Adipocyte (in vitro differentiated cells): ENCODE results near the gene FAM193B.
A peak's percentile ranks its signal among the peaks of the same experiment; 100 is the strongest.

Source experiments
- DNase-seq: peaks from one replicate; pipeline ENCODE4 v3.0.0-alpha.2; 2015; ENCODE audit warnings: low read depth
- H3K27me3 ChIP-seq: replicated peaks from 2 replicates; pipeline ENCODE4 v1.7.0; 2013; ENCODE audit warnings: mild to moderate bottlenecking, low read length, moderate library complexity; ENCODE audit not compliant: control insufficient read depth, insufficient read depth
- H3K36me3 ChIP-seq: 2 replicates; pipeline ENCODE4 v1.7.0; 2013; ENCODE audit warnings: low read length, mild to moderate bottlenecking, moderate library complexity; ENCODE audit not compliant: control insufficient read depth, insufficient read depth, severe bottlenecking
- H3K4me1 ChIP-seq: 2 replicates; pipeline ENCODE4 v1.7.0; 2013; ENCODE audit warnings: mild to moderate bottlenecking, low read length, moderate library complexity; ENCODE audit not compliant: control insufficient read depth, insufficient read depth
- H3K4me3 ChIP-seq: 2 replicates; pipeline ENCODE4 v1.7.0; 2013; ENCODE audit warnings: mild to moderate bottlenecking, low read length, moderate library complexity
- H3K9ac ChIP-seq: 2 replicates; pipeline ENCODE4 v1.7.0; 2013; ENCODE audit warnings: mild to moderate bottlenecking, low read length, moderate library complexity
- H3K9me3 ChIP-seq: 2 replicates; pipeline ENCODE4 v1.7.0; 2013; ENCODE audit warnings: mild to moderate bottlenecking, low read length, moderate library complexity; ENCODE audit not compliant: control insufficient read depth

The FAM193B gene

DNA sequence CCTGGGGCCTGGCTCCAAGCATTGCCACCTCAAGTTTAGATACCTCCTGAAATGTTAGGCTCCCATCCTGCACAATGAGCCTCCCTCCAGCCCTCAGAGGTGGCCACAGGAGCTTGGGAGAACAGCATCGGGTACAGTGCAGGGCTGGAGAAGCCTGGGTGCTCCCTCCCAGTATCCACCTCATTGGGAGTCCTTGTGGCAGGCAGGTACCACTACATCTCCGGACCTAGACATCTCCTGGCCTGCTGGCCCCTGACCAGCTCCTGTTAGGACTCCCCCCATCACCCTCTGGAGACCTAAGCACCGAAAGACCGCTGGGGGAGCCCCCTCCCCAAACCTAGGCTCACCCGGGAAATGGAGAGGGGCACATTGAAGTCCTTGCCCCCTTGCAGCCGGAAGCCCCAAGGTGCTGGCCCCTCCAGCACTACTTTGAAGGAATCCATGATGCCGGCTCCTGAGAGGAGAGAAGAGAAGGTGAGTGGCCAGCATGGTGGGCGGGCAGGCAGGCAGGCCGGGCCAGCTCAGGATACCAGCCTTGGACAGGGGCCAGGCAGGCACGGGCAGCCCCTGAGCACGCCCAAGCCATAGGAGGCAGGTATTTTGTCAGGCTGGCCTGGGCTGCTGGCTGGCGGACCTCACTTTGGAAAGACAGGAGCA lies 58.2 kb downstream of the FAM193B start:
- DNase-seq: peak; percentile 69
- Histone ChIP-seq H3K9me3 (no peaks in the 10 kb centered on the region), H3K4me1 (peaks cover 43% of the 10 kb centered on the region), H3K27me3 (no peaks in the 10 kb centered on the region), H3K4me3 (peak overlapping the region; percentile 85), H3K36me3 (peaks cover 10% of the 10 kb centered on the region), H3K9ac (peak overlapping the region; percentile 98)

DNA sequence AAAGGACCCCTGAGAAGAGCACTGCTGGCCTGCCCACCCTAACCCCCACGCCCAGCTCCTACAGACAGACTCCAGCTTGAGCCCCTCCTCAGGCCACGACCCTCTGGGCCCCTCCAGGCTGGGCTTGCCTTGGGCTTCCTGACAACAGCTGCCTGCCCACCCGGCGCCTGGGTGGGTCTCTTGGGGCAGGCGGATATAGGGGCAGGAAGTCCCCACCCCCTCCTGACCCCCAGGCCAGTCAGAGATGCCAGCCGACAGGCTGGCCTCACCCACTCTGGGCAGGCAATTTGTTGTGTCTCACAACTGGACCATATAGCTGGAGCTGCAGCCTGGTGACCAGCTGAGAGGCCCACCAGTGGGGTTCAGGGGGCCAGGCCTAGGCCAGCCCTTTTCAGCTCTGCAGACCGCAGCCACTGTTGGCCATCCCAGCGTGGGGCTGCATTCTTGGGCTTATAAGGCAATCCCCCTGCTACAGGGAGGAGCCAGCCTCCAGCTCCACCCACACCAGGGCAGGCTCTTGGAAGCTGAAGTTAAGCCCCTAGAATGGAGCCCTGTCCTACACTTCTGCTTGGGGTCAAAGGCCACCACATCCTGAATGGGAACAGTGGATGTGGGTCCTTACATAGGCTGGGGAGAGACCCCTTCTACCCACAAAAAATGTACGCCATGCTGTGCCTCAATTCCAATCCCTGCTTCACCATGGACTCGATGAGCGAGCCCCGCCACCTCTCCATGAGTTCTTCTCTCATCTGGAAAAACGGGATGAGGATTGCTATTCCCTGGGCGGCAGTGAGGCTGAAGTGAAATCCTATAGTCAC lies 58.9 kb downstream of the FAM193B start:
- Histone ChIP-seq H3K9ac (peak overlapping the region; percentile 98), H3K36me3 (peaks cover 18% of the 10 kb centered on the region), H3K4me3 (peak overlapping the region; percentile 85), H3K9me3 (no peaks in the 10 kb centered on the region), H3K4me1 (peaks cover 43% of the 10 kb centered on the region), H3K27me3 (no peaks in the 10 kb centered on the region)
- DNase-seq: peak; percentile 89

DNA sequence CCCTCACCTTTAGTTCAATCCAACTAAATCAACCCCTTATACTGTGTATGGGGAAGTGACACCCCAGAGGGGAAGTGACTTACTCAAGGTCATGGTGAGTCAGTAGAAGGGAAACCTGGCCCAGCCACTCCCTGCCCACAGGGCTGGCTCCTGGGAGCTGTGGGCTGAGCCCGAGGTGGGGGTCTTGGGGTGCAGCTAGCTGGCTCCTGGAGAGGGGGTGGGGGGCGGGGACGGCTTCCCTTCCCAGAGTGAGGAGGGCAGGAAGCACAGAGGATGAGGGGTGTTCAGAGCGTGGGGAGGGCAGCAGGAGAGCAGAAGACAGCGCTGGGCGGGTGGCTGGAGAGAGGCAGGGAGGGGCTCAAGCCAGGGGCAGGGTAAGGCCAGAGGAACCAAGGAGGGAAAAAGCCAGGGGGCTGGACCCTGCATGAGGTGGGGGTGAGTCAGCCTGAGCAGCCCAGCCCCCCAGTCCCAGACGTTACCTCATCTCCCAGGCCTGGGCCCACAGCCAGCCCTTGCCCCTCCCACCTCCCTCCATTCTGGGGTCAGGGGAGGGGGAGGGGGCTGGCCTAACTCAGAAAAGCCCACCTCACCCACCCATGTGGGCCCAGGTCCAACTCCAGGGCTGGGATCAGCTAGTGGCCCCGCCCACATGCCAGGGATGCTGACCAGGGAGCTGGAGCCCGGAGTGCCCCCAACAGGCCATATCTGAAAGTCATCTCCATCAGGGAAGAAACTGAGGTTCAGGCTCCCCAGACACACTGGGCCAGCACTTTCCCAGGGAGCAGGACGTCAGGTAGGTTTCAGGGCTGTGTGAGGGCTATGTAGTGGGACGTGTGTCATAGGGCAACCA lies 59.8 kb downstream of the FAM193B start:
- Histone ChIP-seq H3K27me3 (no peaks in the 10 kb centered on the region), H3K9ac (peak overlapping the region; percentile 98), H3K4me1 (peaks cover 43% of the 10 kb centered on the region), H3K4me3 (peak overlapping the region; percentile 59), H3K9me3 (no peaks in the 10 kb centered on the region), H3K36me3 (peaks cover 27% of the 10 kb centered on the region)
- peak; percentile 88 for DNase-seq

DNA sequence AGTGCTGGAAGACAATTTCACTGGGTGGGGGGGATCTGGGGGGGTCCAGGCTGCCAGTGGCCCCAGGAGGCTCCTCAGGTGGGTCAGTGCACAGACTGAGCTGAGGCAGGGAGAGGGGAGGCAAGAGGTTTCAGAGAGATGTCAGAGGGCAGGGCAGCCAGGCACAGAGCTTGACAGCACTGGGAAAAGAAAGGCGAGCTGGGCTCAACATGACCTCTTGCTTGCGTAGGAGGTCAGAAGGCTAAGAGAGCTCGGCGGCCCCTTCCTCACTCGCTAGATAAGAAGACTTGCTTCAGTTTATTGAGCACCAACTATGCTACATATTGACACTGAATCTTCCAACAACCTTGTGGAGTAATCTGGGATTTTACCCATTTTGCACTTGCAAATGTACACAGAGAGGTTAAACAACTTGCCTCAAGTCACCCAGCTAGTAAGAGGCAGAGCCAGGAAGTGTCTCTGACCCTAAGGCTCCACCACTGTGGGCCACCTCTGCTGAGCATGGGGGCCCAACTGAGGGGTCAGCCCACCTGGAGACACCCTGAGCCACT lies 60.5 kb downstream of the FAM193B start:
- Histone ChIP-seq H3K27me3 (no peaks in the 10 kb centered on the region), H3K9ac (peak overlapping the region; percentile 71), H3K4me3 (peak overlapping the region; percentile 50), H3K9me3 (no peaks in the 10 kb centered on the region), H3K36me3 (peaks cover 33% of the 10 kb centered on the region), H3K4me1 (peaks cover 43% of the 10 kb centered on the region)
- DNase-seq: no peak

DNA sequence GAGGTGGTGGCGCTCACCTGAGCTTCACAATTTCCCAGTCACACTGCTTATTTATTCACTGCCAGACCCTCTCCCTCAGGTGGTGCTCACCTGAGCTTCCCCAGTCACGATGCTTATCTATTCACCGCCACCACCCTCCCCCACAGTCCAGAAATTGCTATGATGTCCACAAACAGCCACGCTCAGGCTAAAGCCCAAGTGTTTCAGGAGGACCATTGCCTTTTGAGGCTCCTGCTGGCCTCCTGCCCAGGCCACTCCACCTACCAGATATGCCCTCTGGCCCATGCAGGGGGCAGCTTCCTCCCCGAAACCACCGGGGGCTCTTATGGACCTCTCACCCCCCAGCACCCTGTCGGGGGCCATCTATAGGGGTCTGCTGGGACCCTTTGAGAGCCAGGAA lies 61.5 kb downstream of the FAM193B start:
- Histone ChIP-seq H3K36me3 (peaks cover 43% of the 10 kb centered on the region), H3K4me1 (peaks cover 38% of the 10 kb centered on the region), H3K27me3 (no peaks in the 10 kb centered on the region), H3K9me3 (no peaks in the 10 kb centered on the region), H3K9ac (peak overlapping the region; percentile 71), H3K4me3 (no peak overlapping the region)
- no peak for DNase-seq

DNA sequence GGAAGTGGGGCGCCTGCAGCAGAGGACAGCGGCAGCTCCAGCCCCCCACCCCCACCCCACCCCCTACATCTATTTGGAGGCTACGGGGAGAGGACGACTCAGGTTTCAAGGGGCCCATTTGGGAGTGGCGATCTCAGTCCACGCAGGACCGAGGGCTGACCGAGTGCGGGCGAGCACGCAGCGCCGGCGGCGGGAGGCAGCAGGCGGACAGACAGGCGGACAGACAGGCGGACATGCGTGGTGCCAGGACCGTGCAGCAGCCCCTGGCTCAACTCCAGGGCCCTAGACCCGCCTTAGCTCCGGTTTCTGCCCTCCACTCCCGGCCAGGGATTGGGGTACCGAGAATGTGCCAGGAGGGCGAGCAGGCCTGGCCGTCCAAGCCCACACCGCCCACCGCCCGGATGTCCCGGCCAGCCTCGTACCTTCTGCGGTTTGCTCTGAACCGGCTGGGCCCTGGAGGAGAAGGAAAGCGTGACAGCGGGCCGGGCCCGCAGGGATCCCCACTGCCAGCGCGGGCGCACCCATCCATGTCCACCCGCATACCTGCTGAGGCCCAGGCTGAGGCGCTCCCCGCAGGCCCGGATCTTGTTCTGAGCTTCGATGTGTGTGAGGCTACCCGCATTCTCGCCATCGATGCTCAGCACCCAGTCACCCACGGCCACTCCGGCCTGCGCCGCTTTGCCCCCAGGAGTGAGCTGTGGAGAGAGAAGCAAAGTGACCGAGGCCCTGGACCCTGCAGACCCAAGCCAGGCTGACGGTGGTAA lies 62.2 kb downstream of the FAM193B start:
- Histone ChIP-seq H3K9ac (peak overlapping the region; percentile 71), H3K4me1 (peaks cover 37% of the 10 kb centered on the region), H3K36me3 (peaks cover 50% of the 10 kb centered on the region), H3K4me3 (no peak overlapping the region), H3K27me3 (no peaks in the 10 kb centered on the region), H3K9me3 (no peaks in the 10 kb centered on the region)
- no peak for DNase-seq

DNA sequence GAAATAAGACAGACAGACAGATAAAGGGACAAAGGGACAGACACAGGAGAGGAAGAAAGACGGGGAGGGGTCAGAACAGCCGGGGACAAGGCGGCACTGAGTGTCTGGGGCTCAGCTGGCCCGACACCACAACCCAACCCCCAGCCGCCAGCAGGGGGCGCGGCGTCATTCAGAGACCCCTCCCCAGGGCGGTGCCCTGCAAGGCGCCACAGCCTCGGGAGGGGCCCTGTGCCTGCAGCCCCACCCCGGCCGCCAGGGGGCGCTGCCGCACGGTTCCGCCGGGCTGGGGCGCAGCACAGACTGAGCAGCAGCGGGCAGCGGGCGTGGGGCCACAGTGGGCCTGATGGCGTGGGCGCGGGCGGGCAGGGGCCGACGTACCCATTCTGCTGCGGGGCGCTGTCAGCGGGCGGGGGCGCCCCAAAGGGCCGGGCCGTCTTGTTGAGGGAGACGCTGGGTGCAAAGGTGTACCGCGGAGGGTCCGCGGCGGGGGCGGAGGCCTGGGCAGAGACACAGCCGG lies 62.9 kb downstream of the FAM193B start:
- Histone ChIP-seq H3K4me3 (no peak overlapping the region), H3K36me3 (peaks cover 53% of the 10 kb centered on the region), H3K9ac (no peak overlapping the region), H3K27me3 (no peaks in the 10 kb centered on the region), H3K9me3 (no peaks in the 10 kb centered on the region), H3K4me1 (peaks cover 36% of the 10 kb centered on the region)
- peak; percentile 76 for DNase-seq

DNA sequence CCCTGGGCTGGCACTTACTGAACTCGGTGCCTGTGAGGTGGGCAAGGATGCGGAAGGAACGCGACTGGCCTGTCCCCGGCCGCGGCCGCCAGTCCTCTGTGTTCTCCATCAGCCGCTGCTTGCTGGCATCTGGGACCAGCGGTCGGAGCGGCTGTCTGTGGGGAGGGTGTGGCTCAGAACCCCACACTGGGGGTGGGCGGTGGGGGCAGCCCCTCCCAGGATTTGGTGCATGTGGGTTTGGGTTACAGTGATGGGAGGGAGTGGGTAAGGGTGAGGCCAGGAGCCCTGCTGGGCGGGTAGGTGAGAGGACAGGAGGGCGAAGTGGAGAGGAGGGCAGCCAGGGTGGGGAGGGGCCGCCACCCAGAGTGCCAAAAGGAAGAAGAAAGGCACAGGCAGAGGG lies 63.4 kb downstream of the FAM193B start:
- H3K4me1 ChIP-seq: peaks cover 31% of the 10 kb centered on the region
- H3K27me3 ChIP-seq: no peaks in the 10 kb centered on the region
- peaks cover 58% of the 10 kb centered on the region for H3K36me3 ChIP-seq
- H3K9ac ChIP-seq: peak overlapping the region; percentile 38
- DNase-seq: no peak
- H3K4me3 ChIP-seq: no peak overlapping the region
- H3K9me3 ChIP-seq: no peaks in the 10 kb centered on the region

DNA sequence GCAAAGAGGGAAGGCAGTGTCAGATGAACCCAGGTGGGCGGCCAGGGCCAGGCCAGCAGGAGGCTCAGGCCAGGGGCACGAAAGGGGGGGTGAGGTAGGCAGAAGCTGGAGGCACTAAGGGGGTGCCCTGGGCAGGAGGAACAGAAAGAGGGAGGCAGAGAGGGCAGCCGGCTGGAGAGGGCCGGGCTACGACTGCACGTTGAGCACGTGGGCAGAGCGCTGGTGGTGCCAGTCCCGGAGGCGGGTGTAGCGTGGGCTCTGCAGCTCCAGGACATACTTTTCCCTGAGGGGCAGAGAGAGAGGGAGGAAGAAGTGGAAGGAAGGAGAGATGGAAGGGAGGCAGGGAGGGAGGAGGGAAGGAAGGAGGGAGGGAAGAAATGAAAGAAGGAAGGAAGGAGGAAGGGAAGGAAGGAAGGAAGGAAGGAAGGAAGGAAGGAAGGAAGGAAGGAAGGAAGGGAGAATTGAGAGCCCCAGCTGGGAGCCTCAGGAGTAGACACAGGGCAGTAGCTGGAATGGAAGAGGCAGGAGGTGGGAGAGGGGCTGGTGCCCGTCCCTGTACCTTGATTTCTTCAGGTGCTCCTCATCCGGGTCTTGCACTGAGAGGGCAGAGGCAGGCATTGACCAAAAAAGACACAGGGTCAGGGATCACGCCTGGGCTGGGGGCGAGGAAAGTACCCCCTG lies 63.9 kb downstream of the FAM193B start:
- no peak overlapping the region for H3K4me3 ChIP-seq
- H3K36me3 ChIP-seq: peaks cover 59% of the 10 kb centered on the region
- DNase-seq: no peak
- peaks cover 25% of the 10 kb centered on the region for H3K4me1 ChIP-seq
- H3K9ac ChIP-seq: peak overlapping the region; percentile 38
- H3K27me3 ChIP-seq: no peaks in the 10 kb centered on the region
- H3K9me3 ChIP-seq: no peaks in the 10 kb centered on the region

DNA sequence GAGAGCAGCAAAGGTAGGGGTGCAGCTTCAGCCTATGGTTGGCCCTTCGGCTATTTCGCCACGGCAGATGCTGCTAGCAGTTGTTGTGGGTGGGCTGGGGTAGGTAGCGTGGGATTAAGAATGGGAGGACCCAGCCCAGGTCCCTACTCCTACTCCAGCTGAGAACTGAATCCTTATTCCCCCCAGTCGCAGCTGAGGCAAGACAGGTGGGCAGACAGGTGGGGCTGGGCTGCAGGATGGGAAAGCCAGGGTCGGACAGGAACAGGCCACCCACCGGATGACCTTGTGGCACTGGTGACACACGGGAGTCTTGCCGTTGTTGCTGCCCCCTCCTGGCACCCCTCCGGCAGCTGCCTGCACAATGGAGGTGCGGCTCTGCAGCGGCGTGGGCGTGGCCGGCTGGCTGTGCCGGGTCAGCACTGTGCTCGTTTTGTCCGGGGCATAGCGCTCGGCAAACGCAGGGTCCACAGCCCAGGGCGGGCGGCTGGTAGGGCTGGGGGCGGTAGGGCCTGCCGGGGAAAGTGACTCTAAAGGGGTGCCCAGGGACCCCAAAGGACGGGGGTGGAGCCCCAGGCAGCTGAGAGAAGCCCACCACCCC lies 65.1 kb downstream of the FAM193B start:
- DNase-seq: no peak
- peaks cover 59% of the 10 kb centered on the region for H3K36me3 ChIP-seq
- peaks cover 14% of the 10 kb centered on the region for H3K4me1 ChIP-seq
- H3K4me3 ChIP-seq: no peak overlapping the region
- H3K27me3 ChIP-seq: no peaks in the 10 kb centered on the region
- no peaks in the 10 kb centered on the region for H3K9me3 ChIP-seq
- no peak overlapping the region for H3K9ac ChIP-seq
